HUES6 (cell line): Measurements from ENCODE around the gene ARHGAP23.

Experiments used
- H3K27ac ChIP-seq: 2 replicates; pipeline ENCODE4 v1.7.0; 2013; ENCODE audit warnings: low read depth, mild to moderate bottlenecking, low read length, inconsistent platforms
- H3K27me3 ChIP-seq: 2 replicates; pipeline ENCODE4 v1.6.1; 2013; ENCODE audit warnings: low read length; ENCODE audit not compliant: control insufficient read depth, insufficient read depth
- H3K36me3 ChIP-seq: 2 replicates; pipeline ENCODE4 v1.6.1; 2013; ENCODE audit warnings: low read length; ENCODE audit not compliant: control insufficient read depth, insufficient read depth
- H3K4me1 ChIP-seq: 2 replicates; pipeline ENCODE4 v1.6.1; 2013; ENCODE audit warnings: low read length; ENCODE audit not compliant: control insufficient read depth, insufficient read depth
- H3K4me3 ChIP-seq: 2 replicates; pipeline ENCODE4 v1.5.1; 2013; ENCODE audit warnings: low read depth, low read length
- H3K9ac ChIP-seq: one replicate; pipeline ENCODE4 v1.6.1; 2013; ENCODE audit warnings: mild to moderate bottlenecking, low read length
- H3K9me3 ChIP-seq: 2 replicates; pipeline ENCODE4 v1.6.1; 2013; ENCODE audit warnings: low read depth, low read length; ENCODE audit not compliant: control insufficient read depth, insufficient read depth

The ARHGAP23 gene

DNA sequence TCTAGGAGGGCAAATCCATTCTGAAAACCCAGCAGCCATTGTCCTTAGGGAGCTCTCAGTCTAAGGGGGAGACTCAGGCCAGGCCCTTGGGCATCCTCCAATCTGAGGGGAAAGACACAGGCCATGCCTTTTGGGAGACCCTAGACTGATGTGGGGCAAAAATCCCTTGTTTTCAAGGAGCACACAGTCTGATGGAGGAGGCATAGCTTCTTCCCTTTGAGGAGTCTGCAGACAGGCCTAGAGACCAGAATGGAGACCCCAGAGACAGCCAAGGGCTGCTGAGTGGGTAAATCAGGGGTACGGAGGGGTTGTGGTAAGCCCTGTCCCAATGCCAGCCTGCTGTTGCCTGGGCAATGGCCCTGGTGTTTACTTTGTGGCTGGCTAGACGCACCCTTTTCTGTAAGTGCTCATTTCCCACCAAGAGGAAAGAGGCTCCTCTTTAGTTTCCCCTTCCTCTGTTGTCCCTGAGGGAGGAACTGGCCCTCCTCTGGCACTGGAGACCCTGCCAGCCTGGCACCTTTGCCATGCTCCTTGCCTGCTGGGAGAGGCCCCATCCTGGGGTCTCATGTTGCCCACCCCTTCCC is 19.3 kb downstream of the ARHGAP23 start:
- Histone ChIP-seq H3K36me3 (no peaks in the 10 kb centered on the region), H3K4me1 (peaks cover 53% of the 10 kb centered on the region), H3K27ac (no peak overlapping the region), H3K27me3 (no peaks in the 10 kb centered on the region), H3K9ac (no peak overlapping the region), H3K9me3 (no peaks in the 10 kb centered on the region), H3K4me3 (no peak overlapping the region)

DNA sequence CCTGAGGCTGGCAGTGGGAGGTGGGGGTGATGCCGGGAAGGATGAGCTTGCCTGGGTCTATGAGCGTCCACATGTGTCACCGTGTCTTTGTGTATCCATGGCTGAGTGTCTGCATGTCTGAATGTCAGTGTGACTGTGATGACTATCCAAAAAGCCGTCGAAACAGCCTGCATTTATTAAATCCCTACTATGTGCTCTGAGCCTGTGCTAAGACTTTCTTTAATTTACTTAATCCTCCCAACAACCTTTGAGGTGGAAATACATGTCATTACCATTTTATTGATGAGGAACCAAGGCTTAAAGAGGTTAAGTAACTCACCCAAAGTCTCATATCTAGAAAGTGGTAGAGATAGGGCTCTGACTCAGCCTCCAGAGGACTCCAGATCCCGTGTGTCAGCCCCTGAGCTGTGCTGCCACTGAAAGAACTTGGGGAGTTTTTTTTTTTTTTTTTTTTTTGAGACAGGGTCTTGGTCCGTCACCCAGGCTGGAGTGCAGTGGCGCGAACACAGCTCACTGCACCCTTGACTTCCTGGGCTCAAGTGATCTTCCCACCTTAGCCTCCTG is 20.0 kb downstream of the ARHGAP23 start:
- H3K27me3 ChIP-seq, result no peaks in the 10 kb centered on the region
- no peak overlapping the region for H3K27ac ChIP-seq
- no peak overlapping the region for H3K9ac ChIP-seq
- H3K36me3 ChIP-seq, result no peaks in the 10 kb centered on the region
- no peak overlapping the region for H3K4me3 ChIP-seq
- peaks cover 56% of the 10 kb centered on the region for H3K4me1 ChIP-seq
- no peaks in the 10 kb centered on the region for H3K9me3 ChIP-seq

DNA sequence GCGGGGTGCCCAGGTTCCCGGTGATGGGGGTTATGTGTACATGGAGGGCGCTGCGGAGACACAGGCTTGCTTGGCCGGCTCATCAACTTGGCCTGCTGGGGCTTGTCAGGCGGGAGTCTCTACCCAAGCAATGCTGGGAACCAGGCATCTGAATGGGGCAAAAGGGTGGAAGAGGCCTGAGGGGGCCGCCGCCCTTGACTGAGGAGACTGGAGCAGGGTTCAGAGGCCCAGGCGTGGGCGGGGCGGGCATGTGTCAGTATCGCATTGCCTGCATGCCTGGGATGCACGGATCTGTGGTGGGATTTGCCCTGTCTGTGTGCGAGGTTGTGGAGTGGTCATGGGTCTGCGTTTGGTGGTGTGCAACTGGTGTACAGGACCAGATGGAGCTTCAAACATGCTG is 21.1 kb downstream of the ARHGAP23 start:
- peaks cover 52% of the 10 kb centered on the region for H3K4me1 ChIP-seq
- no peaks in the 10 kb centered on the region for H3K36me3 ChIP-seq
- H3K4me3 ChIP-seq, result no peak overlapping the region; the same call in 1 of the 2 replicates
- no peaks in the 10 kb centered on the region for H3K9me3 ChIP-seq
- no peak overlapping the region for H3K27ac ChIP-seq
- H3K9ac ChIP-seq, result peak overlapping the region; percentile 24
- no peaks in the 10 kb centered on the region for H3K27me3 ChIP-seq

DNA sequence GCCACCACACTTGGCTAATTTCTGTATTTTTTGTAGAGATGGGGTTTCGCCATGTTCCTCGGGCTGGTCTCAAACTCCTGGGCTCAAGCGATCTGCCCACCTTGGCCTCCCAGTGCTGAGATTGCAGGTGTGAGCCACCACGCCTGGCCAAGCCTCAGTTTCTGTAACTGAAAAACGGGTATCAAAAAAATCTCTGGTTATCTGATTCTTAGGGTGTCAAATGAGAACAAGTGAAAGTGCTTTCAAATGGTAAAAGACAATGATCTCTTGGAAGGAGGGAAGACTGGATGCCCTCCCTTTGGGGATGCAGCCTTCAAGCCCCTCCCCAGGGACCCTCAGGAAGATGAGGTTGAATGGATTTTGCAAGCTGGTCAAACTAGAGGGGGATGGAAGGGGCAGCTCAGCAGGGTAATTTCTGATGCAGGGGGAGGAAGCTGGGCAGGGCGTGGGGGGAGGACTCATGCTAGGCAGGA is 22.3 kb downstream of the ARHGAP23 start:
- Histone ChIP-seq H3K27ac (peak overlapping the region; percentile 86; the same call in 1 of the 2 replicates), H3K9ac (peak overlapping the region; percentile 49), H3K4me1 (peaks cover 61% of the 10 kb centered on the region), H3K27me3 (no peaks in the 10 kb centered on the region), H3K9me3 (no peaks in the 10 kb centered on the region), H3K36me3 (no peaks in the 10 kb centered on the region), H3K4me3 (peak overlapping the region; percentile 59; the same call in 1 of the 2 replicates)

DNA sequence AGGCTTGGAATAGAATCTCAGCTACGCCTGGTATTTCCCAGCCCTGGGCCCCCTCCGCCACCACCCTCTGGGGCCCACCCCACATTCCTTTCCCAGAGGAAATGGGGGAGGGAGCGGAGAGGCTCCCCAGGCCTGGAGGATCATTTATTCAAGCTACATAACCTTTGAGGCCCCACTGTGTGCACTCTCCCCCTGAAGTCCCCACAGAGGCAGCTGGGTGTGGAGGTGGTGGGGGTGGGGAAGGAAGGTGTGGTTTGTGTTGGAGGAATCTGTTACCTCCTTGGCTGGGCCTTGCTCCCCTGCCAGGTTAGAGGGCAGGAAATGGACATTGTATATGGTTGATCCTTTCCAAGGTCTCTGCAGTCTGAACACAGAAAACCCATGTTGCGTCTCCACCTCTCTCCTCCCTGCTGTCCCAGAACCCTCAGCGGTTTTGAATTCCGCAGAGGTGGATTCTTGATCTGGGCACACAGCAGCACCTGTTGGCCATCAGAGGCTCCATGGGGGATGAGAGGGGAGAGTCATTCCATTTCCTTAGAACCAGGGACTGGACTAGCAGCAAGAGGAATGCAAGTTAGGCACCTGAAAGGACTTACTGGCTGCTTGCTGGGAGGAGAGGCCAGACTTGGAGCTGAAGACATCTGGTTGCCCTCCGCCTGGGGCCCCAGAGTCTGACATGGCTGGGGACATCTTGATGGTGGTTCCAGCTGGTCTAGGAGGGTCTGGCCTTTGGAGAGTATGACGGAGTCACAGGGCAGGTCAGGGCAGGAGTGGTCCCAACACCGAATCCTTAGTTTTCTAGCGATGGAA is 23.0 kb downstream of the ARHGAP23 start:
- H3K4me3 ChIP-seq, result peak overlapping the region; percentile 59
- H3K9me3 ChIP-seq, result no peaks in the 10 kb centered on the region
- no peaks in the 10 kb centered on the region for H3K36me3 ChIP-seq
- peaks cover 68% of the 10 kb centered on the region for H3K4me1 ChIP-seq
- H3K27ac ChIP-seq, result peak overlapping the region; percentile 86
- H3K9ac ChIP-seq, result peak overlapping the region; percentile 90
- H3K27me3 ChIP-seq, result no peaks in the 10 kb centered on the region

DNA sequence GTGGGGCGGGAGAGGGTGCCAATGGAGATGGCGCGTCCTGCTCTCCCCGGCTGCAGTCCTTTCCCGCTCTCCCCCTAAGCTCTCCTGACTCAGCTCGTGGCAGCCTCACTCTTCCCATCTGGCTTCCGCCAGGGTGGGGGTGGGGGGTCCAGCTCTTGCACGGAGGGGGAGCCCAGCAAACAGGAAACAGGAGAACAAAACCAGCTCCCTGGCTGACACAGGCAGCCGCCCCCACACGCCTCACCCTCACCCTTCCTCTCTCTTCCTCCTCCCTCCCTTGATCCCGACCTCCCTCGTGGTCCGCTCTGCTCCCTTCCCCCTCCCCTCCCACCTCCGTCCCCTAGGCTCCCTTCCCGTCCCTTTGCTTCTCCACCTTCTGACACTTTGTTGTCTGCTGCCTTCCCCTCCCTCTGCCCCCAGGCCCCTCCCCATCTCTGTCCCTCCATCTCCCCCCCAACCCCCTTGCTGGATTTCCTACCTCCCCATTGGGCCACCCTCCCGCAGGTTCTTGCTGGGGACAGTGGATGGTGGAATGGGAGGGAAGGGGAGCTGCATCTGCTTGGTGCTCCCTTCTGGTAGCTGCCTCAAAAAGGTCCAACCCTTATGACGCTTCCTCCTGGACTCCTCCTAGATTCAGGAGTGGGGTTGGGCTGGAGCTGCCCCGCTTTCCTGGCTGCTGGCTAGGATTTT is 23.7 kb downstream of the ARHGAP23 start:
- Histone ChIP-seq H3K9me3 (no peaks in the 10 kb centered on the region), H3K4me1 (peaks cover 72% of the 10 kb centered on the region), H3K36me3 (no peaks in the 10 kb centered on the region), H3K9ac (peak overlapping the region; percentile 90), H3K27ac (peak overlapping the region; percentile 86), H3K4me3 (peak overlapping the region; percentile 59), H3K27me3 (no peaks in the 10 kb centered on the region)

DNA sequence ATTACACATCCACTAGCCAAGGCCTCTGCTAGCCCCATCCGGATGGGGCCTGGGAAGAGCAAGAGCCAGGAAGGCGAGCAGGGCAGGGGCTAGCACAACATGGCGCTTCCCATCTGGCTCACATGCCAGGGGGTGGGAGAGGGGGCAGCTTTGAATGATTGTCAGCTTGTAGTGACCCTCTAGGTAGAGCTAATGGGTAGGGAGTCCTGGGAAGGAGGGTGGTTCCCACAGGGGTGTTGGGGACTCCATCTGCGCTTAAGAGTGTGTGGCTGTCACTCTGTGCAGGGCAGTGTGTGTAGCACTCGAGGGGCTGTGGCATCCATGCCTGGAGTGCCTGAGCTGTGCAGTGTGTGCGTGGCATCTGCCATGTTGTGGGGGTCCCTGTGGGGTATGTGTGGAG is 24.5 kb downstream of the ARHGAP23 start:
- H3K4me3 ChIP-seq, result peak overlapping the region; percentile 59
- H3K9ac ChIP-seq, result peak overlapping the region; percentile 37
- H3K36me3 ChIP-seq, result peaks cover 4% of the 10 kb centered on the region; the same call in 1 of the 2 replicates
- H3K4me1 ChIP-seq, result peaks cover 69% of the 10 kb centered on the region
- H3K27ac ChIP-seq, result peak overlapping the region; percentile 86; the same call in 1 of the 2 replicates
- H3K27me3 ChIP-seq, result no peaks in the 10 kb centered on the region
- H3K9me3 ChIP-seq, result no peaks in the 10 kb centered on the region

DNA sequence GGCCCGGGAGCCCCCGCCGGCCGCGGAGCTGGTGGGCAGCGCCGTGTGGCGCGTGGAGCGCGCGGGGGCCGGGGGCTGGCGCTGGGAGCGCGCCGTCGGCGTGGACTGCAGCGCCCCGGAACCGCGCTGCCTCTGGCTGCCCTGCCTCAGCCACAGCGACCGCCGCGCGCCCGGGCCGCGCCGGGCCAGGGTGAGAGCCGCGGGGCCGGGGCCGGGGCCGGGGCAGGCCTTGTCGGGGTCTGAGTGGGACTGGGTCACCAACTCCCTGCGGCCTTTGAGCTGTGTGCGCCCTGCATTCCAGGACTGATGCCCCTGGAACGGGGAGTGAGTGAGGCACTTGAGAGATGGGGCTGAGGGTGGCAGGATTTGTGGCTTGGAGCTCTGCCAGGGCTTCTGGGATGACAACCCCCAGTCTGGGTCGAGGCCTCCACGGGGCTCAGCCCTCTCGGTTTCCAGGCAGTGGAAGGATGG is 25.7 kb downstream of the ARHGAP23 start:
- no peak overlapping the region for H3K27ac ChIP-seq
- peak overlapping the region; percentile 69 for H3K9ac ChIP-seq
- no peaks in the 10 kb centered on the region for H3K9me3 ChIP-seq
- H3K27me3 ChIP-seq, result no peaks in the 10 kb centered on the region
- peak overlapping the region; percentile 56 for H3K4me3 ChIP-seq
- H3K36me3 ChIP-seq, result peaks cover 13% of the 10 kb centered on the region
- H3K4me1 ChIP-seq, result peaks cover 61% of the 10 kb centered on the region

DNA sequence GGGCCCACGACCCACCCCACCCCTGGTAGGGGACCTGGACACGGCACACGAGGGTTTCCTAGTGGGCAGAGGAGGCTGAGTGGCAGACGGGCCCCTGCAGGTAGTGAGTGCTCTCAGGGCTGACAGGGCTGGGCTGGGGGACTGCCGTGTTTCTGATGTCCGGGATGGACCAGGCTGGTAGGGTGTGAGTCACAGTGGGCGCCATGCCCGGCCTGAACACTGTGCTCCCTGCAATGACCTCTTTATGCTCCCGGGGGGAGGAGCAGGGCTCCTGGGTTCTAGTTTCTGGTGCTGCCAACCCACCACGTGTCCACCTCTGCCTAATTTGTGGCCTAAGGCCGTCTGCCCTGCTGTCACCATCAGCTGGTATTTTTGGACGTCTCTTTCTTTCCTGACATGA is 26.3 kb downstream of the ARHGAP23 start:
- Histone ChIP-seq H3K9me3 (no peaks in the 10 kb centered on the region), H3K36me3 (peaks cover 18% of the 10 kb centered on the region), H3K27me3 (no peaks in the 10 kb centered on the region), H3K27ac (no peak overlapping the region; the same call in 1 of the 2 replicates), H3K4me3 (peak overlapping the region; percentile 56), H3K9ac (peak overlapping the region; percentile 69), H3K4me1 (peaks cover 57% of the 10 kb centered on the region)

DNA sequence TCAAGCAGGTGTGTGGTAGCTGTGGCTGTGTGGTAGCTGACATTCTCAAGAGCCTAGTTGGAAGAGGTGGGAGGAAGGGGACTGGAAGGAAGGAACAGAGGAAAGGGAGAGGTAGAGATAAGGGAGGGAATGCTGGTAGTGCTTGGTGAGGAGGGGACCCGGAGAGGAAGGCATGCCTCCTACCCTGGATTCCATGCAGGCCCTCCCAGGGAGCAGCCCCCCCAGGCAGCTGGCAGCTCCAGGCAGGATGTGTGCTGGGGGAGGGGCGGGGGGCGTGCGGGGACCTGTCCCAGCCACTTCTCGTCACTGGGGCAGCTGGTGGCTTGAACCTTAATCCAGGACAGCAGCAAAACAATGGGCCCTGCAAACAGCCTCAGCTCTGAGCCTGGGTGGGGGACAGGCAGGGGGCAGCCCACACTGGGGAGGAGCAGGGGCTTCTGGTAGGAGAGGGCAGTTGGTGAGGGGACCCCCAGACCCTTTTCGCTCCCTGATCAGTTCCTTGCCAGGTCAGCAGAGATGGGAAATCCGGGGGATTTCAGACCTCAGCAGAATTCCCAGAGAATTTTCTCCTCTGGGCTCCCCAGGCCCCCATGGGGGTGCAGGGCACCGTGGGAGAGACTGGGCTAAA is 27.1 kb downstream of the ARHGAP23 start:
- peak overlapping the region; percentile 56 for H3K4me3 ChIP-seq
- peak overlapping the region; percentile 69 for H3K9ac ChIP-seq
- no peaks in the 10 kb centered on the region for H3K9me3 ChIP-seq
- H3K27me3 ChIP-seq, result no peaks in the 10 kb centered on the region
- peaks cover 54% of the 10 kb centered on the region for H3K4me1 ChIP-seq
- peaks cover 26% of the 10 kb centered on the region for H3K36me3 ChIP-seq
- H3K27ac ChIP-seq, result peak overlapping the region; percentile 35; the same call in 1 of the 2 replicates
